DOHH2 (cell line): ENCODE measurements around the gene SYT1.
A peak's percentile ranks its signal among the peaks of the same experiment; 100 is the strongest.

Experiments used
- H3F3A ChIP-seq: fragments of 200-600 bp; sonication (generic), shearing (Covaris generic); 2 replicates; pipeline ENCODE4 v1.6.0; 2016; ENCODE audit warnings: antibody characterized with exemption, mild to moderate bottlenecking; ENCODE audit not compliant: control insufficient read depth, insufficient read depth
- H3K27ac ChIP-seq: fragments of 200-600 bp; sonication (generic); 2 replicates; pipeline ENCODE4 v1.5.1; 2014; ENCODE audit warnings: low read depth, mild to moderate bottlenecking, low read length, moderate library complexity
- H3K27me3 ChIP-seq: fragments of 200-600 bp; sonication (generic); 2 replicates; pipeline ENCODE4 v1.6.1; 2014; ENCODE audit warnings: mild to moderate bottlenecking, low read length, mixed read lengths; ENCODE audit not compliant: control insufficient read depth
- H3K36me3 ChIP-seq: fragments of 200-600 bp; sonication (generic); 2 replicates; pipeline ENCODE4 v1.6.1; 2014; ENCODE audit warnings: mild to moderate bottlenecking, low read length, moderate library complexity, mixed read lengths; ENCODE audit not compliant: control insufficient read depth
- H3K4me1 ChIP-seq: fragments of 200-600 bp; sonication (generic); 2 replicates; pipeline ENCODE4 v1.6.1; 2014; ENCODE audit warnings: mild to moderate bottlenecking, low read length, mixed read lengths; ENCODE audit not compliant: control insufficient read depth
- H3K4me2 ChIP-seq: fragments of 200-600 bp; sonication (generic); 2 replicates; pipeline ENCODE4 v1.6.0; 2014; ENCODE audit warnings: mild to moderate bottlenecking, low read length, moderate library complexity
- H3K4me3 ChIP-seq: fragments of 200-600 bp; sonication (generic); 2 replicates; pipeline ENCODE4 v1.5.1; 2014; ENCODE audit warnings: mild to moderate bottlenecking, low read length, mixed read lengths
- H3K79me2 ChIP-seq: fragments of 200-600 bp; sonication (generic); 2 replicates; pipeline ENCODE4 v1.6.1; 2014; ENCODE audit warnings: mild to moderate bottlenecking, low read length, mixed read lengths; ENCODE audit not compliant: control insufficient read depth
- H3K9me2 ChIP-seq: fragments of 200-600 bp; sonication (generic); replicated peaks from 2 replicates; pipeline ENCODE4 v1.6.1; 2014; ENCODE audit warnings: mild to moderate bottlenecking, low read length, mixed read lengths; ENCODE audit not compliant: control insufficient read depth
- H3K9me3 ChIP-seq: fragments of 200-600 bp; sonication (generic); 2 replicates; pipeline ENCODE4 v1.6.1; 2014; ENCODE audit warnings: antibody characterized with exemption, low read length, mixed read lengths; ENCODE audit not compliant: control insufficient read depth, insufficient read depth
- H4K20me1 ChIP-seq: fragments of 200-600 bp; sonication (generic); 2 replicates; pipeline ENCODE4 v1.6.0; 2014; ENCODE audit warnings: low read depth, mild to moderate bottlenecking, antibody characterized with exemption, low read length, moderate library complexity; ENCODE audit not compliant: control insufficient read depth, insufficient read depth
- CTCF ChIP-seq: fragments of 200-600 bp; sonication (generic); IDR thresholded peaks from one replicate; pipeline ENCODE4 v1.5.1; 2014; ENCODE audit warnings: antibody characterized with exemption, mild to moderate bottlenecking, low read depth, low read length; ENCODE audit not compliant: poor library complexity, severe bottlenecking
- EZH2phosphoT487 ChIP-seq: fragments of 200-600 bp; sonication (generic); IDR thresholded peaks from 2 replicates; pipeline ENCODE4 v1.6.1; 2017; ENCODE audit warnings: borderline replicate concordance, mild to moderate bottlenecking, antibody characterized with exemption, low read length, moderate library complexity, mixed read lengths

Gene SYT1

GRCh38 chr12:79119796-79120195, 255.2 kb downstream of the SYT1 start:
- H3K4me2 ChIP-seq: no peak overlapping the region
- H4K20me1 ChIP-seq: no peaks in the 10 kb centered on the region
- H3F3A ChIP-seq: no peaks in the 10 kb centered on the region
- no peaks in the 10 kb centered on the region for H3K79me2 ChIP-seq
- no peaks in the 10 kb centered on the region for H3K9me2 ChIP-seq
- H3K27ac ChIP-seq: no peak overlapping the region
- no peak for TF ChIP-seq EZH2phosphoT487
- TF ChIP-seq CTCF: no peak
- H3K9me3 ChIP-seq: no peaks in the 10 kb centered on the region
- no peaks in the 10 kb centered on the region for H3K4me1 ChIP-seq
- no peaks in the 10 kb centered on the region for H3K36me3 ChIP-seq
- H3K4me3 ChIP-seq: no peak overlapping the region
- H3K27me3 ChIP-seq: no peaks in the 10 kb centered on the region

- TF ChIP-seq EZH2phosphoT487 (no peak), CTCF (peak; percentile 35)
- Histone ChIP-seq H4K20me1 (no peaks in the 10 kb centered on the region), H3K9me3 (no peaks in the 10 kb centered on the region), H3K79me2 (no peaks in the 10 kb centered on the region), H3K36me3 (no peaks in the 10 kb centered on the region), H3K27ac (no peak overlapping the region), H3K9me2 (no peaks in the 10 kb centered on the region), H3K4me1 (no peaks in the 10 kb centered on the region), H3K27me3 (no peaks in the 10 kb centered on the region), H3K4me2 (no peak overlapping the region), H3F3A (no peaks in the 10 kb centered on the region), H3K4me3 (no peak overlapping the region)
These were observed 256.9 kb downstream of the SYT1 start for GRCh38 chr12:79121486-79121885.

GRCh38 chr12:79124385-79124784, 259.8 kb downstream of the SYT1 start:
- H3K9me3 ChIP-seq: no peaks in the 10 kb centered on the region
- H3K4me3 ChIP-seq: no peak overlapping the region
- no peaks in the 10 kb centered on the region for H3K27me3 ChIP-seq
- no peaks in the 10 kb centered on the region for H3K36me3 ChIP-seq
- no peak overlapping the region for H3K27ac ChIP-seq
- H3K4me1 ChIP-seq: no peaks in the 10 kb centered on the region
- no peaks in the 10 kb centered on the region for H3K9me2 ChIP-seq
- H3F3A ChIP-seq: no peaks in the 10 kb centered on the region
- no peaks in the 10 kb centered on the region for H3K79me2 ChIP-seq
- TF ChIP-seq EZH2phosphoT487 (no peak), CTCF (no peak)
- no peak overlapping the region for H3K4me2 ChIP-seq
- H4K20me1 ChIP-seq: no peaks in the 10 kb centered on the region

- Histone ChIP-seq H3K27ac (no peak overlapping the region), H4K20me1 (no peaks in the 10 kb centered on the region), H3K9me2 (no peaks in the 10 kb centered on the region), H3K9me3 (no peaks in the 10 kb centered on the region), H3K36me3 (no peaks in the 10 kb centered on the region), H3K4me2 (no peak overlapping the region), H3K27me3 (no peaks in the 10 kb centered on the region), H3F3A (no peaks in the 10 kb centered on the region), H3K79me2 (no peaks in the 10 kb centered on the region), H3K4me1 (no peaks in the 10 kb centered on the region), H3K4me3 (no peak overlapping the region)
- TF ChIP-seq EZH2phosphoT487: no peak
- TF ChIP-seq CTCF: no peak
These were observed 260.8 kb downstream of the SYT1 start for GRCh38 chr12:79125358-79125757.
